HepG2 (cell line): Measurements from ENCODE around the gene GSDMA. TPM values are rescaled to one million over a fixed set of nuclear protein-coding genes. Genes with fewer than 3 reads are reported as not detected.

ENCODE experiments used
- BORCS8-MEF2B ChIP-seq: sonication (generic); formaldehyde crosslinking; IDR thresholded peaks from 2 replicates; pipeline ENCODE4 v1.8.0; 2022; ENCODE audit warnings: mild to moderate bottlenecking, missing genetic modification reagents
- DPF2 ChIP-seq: sonication (generic); formaldehyde crosslinking; IDR thresholded peaks from 2 replicates; pipeline ENCODE4 v1.4.0; 2020; ENCODE audit warnings: mild to moderate bottlenecking, low read depth, missing genetic modification reagents, borderline replicate concordance
- EP300 ChIP-seq, 3 experiments: sonication (generic) in 1 of 3; formaldehyde crosslinking in 1 of 3; IDR thresholded peaks; 2 replicates each; pipeline versions ENCODE4 v1.5.1 to v1.6.1; 2011 to 2020; ENCODE audit warnings: low read depth in 2 of 3, low read length in 2 of 3, borderline replicate concordance in 1 of 3, improper control_type of control experiment in 1 of 3, mild to moderate bottlenecking in 1 of 3, missing genetic modification reagents in 1 of 3, moderate library complexity in 1 of 3
- FLYWCH1 ChIP-seq: sonication (generic); formaldehyde crosslinking; IDR thresholded peaks from 2 replicates; pipeline ENCODE4 v1.8.1; 2023; ENCODE audit warnings: mild to moderate bottlenecking, missing genetic modification reagents
- FOSL2 ChIP-seq: sonication (generic); formaldehyde crosslinking; IDR thresholded peaks from 2 replicates; pipeline ENCODE4 v1.4.0; 2020; ENCODE audit warnings: missing genetic modification reagents
- KAT2B ChIP-seq: fragments of 150-350 bp; IDR thresholded peaks from 2 replicates; pipeline ENCODE4 v1.6.1; 2014; ENCODE audit warnings: low read depth, low read length, borderline replicate concordance
- KLF13 ChIP-seq: sonication (generic); formaldehyde crosslinking; IDR thresholded peaks from 2 replicates; pipeline ENCODE4 v1.4.0; 2020; ENCODE audit warnings: mild to moderate bottlenecking, missing genetic modification reagents
- KMT2A ChIP-seq: sonication (generic); formaldehyde crosslinking; IDR thresholded peaks from 2 replicates; pipeline ENCODE4 v1.4.0; 2020; ENCODE audit warnings: missing genetic modification reagents
- MXD4 ChIP-seq: IDR thresholded peaks from 2 replicates; pipeline ENCODE4 v1.6.1; 2016; ENCODE audit warnings: mild to moderate bottlenecking, missing biosample characterization, missing genetic modification reagents
- NCOA2 ChIP-seq: sonication (generic); formaldehyde crosslinking; IDR thresholded peaks from 2 replicates; pipeline ENCODE4 v1.8.0; 2022; ENCODE audit warnings: inconsistent platforms
- NFE2L2 ChIP-seq: fragments of 150-350 bp; IDR thresholded peaks from 2 replicates; pipeline ENCODE4 v1.6.1; 2014; ENCODE audit warnings: low read length
- RBM22 ChIP-seq: fragments of 200-400 bp; formaldehyde crosslinking; optimal IDR thresholded peaks from 2 replicates; pipeline ENCODE3; 2017; ENCODE audit warnings: mild to moderate bottlenecking, low read length, moderate library complexity
- SMAD1 ChIP-seq: sonication (generic); formaldehyde crosslinking; IDR thresholded peaks from 2 replicates; pipeline ENCODE4 v1.4.0; 2020; ENCODE audit warnings: missing genetic modification reagents, low read depth, mild to moderate bottlenecking, borderline replicate concordance
- ZNF160 ChIP-seq: sonication (generic); formaldehyde crosslinking; IDR thresholded peaks from 2 replicates; pipeline ENCODE4 v1.8.0; 2022; ENCODE audit warnings: mild to moderate bottlenecking, inconsistent platforms, missing genetic modification reagents
- ZNF343 ChIP-seq: sonication (generic); formaldehyde crosslinking; IDR thresholded peaks from 2 replicates; pipeline ENCODE4 v1.4.0; 2020; ENCODE audit warnings: mild to moderate bottlenecking, missing genetic modification reagents
- ZNF354B ChIP-seq: sonication (generic); formaldehyde crosslinking; IDR thresholded peaks from 2 replicates; pipeline ENCODE4 v1.8.0; 2022; ENCODE audit warnings: mild to moderate bottlenecking, missing genetic modification reagents
- ZNF768 ChIP-seq: sonication (generic); formaldehyde crosslinking; IDR thresholded peaks from 2 replicates; pipeline ENCODE4 v1.4.0; 2020; ENCODE audit warnings: missing genetic modification reagents
- ZSCAN29 ChIP-seq: sonication (generic); formaldehyde crosslinking; conservative IDR thresholded peaks from 2 replicates; pipeline ENCODE4 v1.4.0; 2020; ENCODE audit warnings: mild to moderate bottlenecking, missing genetic modification reagents
- polyA plus RNA-seq, 8 experiments: library from polyadenylated mRNA; depleted of rRNA in 3 of 8; stranded (reverse) in 7 of 8; unstranded in 1 of 8; fragments of >200 nt; fragmentation: Illumina TruSeq in 4 of 8; extraction: Trizol in 4 of 8; gene quantifications; 2 replicates each; pipeline versions ENCODE4 v1.2.1 to v1.2.3, GENCODE V29; 2011 to 2016; ENCODE audit warnings: low read depth in 4 of 8, missing spikeins in 1 of 8, mixed read lengths in 1 of 8; ENCODE audit not compliant: insufficient read depth in 1 of 8
- total RNA-seq, 5 experiments: library from RNA; depleted of rRNA; stranded (reverse); fragments of >200 nt; fragmentation: Illumina TruSeq; extraction: Trizol; gene quantifications; 2 replicates each; pipeline ENCODE4 v1.2.3, GENCODE V29; 2016; ENCODE audit warnings: low read depth in 1 of 5
- TF ChIP-seq, protein P1 (sequence below): sonication (generic); formaldehyde crosslinking; conservative IDR thresholded peaks from 2 replicates; pipeline ENCODE4 v1.8.0; 2022; ENCODE audit warnings: mild to moderate bottlenecking, moderate library complexity, missing genetic modification reagents
- TF ChIP-seq, protein P2 (sequence below): sonication (generic); formaldehyde crosslinking; IDR thresholded peaks from 2 replicates; pipeline ENCODE4 v1.9.0; 2021; ENCODE audit warnings: missing genetic modification reagents, mild to moderate bottlenecking, borderline replicate concordance
- TF ChIP-seq, protein P3 (sequence below): sonication (generic); formaldehyde crosslinking; IDR thresholded peaks from 2 replicates; pipeline ENCODE4 v1.5.1; 2020; ENCODE audit warnings: mild to moderate bottlenecking, missing genetic modification reagents

The GSDMA gene
- total and polyA plus RNA-seq, 2 of the 13 experiments (the other 11 are each of a cell fraction or from before 2014, with no cell fraction given) = not detected

DNA sequence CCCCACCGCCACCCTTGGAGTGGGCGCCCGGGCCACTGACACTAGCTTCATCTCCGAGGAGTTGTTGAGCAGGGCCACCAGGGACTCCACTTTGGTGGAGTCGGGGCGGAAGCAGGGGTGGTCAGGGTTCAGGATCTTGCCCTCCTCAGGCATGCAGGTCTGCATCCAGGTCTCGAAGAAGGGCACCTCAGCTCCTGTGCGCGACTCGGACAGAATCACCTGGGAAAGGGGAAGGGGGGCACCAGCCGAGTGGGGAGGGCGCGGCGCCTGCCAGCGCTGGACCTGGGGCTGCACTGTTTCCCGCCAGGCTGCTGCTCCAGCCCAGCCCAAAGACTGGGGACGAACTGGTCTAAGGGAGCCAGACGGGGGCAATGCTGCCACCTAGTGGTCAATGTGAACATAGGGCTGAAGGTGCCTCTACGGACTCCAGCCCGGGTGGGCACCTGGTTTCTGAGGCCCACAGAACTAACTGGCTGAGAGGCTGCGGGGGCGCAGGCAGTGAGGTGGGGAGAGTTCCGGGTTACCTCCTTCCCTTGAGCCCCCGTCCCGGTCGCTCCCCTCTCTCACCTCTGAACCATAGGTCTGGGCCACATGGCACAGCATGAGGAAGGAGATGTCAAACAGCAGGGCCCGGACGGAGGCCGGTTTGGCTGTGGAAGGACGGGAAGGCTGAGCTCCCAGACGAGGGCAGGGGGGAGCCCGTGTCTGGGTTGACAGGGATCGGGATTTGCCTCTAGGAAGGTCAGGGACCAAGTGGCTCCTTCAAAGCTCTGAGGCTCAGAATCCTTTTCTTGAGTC, 64.2 kb downstream of the GSDMA start (continued):
- TF ChIP-seq KLF13 (no peak), DPF2 (CRISPR knock-in tag) (no peak), NFE2L2 (no peak), ZSCAN29 (CRISPR knock-in tag) (no peak), ZNF768 (CRISPR knock-in tag) (no peak), FOSL2 (CRISPR knock-in tag) (no peak), KMT2A (CRISPR knock-in tag) (no peak), MXD4 (CRISPR knock-in tag) (no peak), RBM22 (no peak), NCOA2 (no peak), ZNF160 (CRISPR knock-in tag) (no peak), FLYWCH1 (CRISPR knock-in tag) (no peak), BORCS8-MEF2B (CRISPR knock-in tag) (peak; percentile 50; the same call in 1 of the 2 replicates), ZNF343 (CRISPR knock-in tag) (no peak), EP300 (IDR thresholded peaks at IDR 0.05; ENCODE audit: low read depth in 2 of 2, low read length in 2 of 2) (no peak), EP300 (CRISPR knock-in tag; IDR thresholded peaks at IDR 0.05; ENCODE audit: borderline replicate concordance) (no peak), SMAD1 (CRISPR knock-in tag) (no peak), ZNF354B (CRISPR knock-in tag) (no peak), KAT2B (no peak)
- TF ChIP-seq, protein P1, sequence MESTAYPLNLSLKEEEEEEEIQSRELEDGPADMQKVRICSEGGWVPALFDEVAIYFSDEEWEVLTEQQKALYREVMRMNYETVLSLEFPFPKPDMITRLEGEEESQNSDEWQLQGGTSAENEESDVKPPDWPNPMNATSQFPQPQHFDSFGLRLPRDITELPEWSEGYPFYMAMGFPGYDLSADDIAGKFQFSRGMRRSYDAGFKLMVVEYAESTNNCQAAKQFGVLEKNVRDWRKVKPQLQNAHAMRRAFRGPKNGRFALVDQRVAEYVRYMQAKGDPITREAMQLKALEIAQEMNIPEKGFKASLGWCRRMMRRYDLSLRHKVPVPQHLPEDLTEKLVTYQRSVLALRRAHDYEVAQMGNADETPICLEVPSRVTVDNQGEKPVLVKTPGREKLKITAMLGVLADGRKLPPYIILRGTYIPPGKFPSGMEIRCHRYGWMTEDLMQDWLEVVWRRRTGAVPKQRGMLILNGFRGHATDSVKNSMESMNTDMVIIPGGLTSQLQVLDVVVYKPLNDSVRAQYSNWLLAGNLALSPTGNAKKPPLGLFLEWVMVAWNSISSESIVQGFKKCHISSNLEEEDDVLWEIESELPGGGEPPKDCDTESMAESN = no peak
- TF ChIP-seq, protein P2, sequence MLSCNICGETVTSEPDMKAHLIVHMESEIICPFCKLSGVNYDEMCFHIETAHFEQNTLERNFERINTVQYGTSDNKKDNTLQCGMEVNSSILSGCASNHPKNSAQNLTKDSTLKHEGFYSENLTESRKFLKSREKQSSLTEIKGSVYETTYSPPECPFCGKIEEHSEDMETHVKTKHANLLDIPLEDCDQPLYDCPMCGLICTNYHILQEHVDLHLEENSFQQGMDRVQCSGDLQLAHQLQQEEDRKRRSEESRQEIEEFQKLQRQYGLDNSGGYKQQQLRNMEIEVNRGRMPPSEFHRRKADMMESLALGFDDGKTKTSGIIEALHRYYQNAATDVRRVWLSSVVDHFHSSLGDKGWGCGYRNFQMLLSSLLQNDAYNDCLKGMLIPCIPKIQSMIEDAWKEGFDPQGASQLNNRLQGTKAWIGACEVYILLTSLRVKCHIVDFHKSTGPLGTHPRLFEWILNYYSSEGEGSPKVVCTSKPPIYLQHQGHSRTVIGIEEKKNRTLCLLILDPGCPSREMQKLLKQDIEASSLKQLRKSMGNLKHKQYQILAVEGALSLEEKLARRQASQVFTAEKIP (CRISPR knock-in tag) = no peak
- TF ChIP-seq, protein P3, sequence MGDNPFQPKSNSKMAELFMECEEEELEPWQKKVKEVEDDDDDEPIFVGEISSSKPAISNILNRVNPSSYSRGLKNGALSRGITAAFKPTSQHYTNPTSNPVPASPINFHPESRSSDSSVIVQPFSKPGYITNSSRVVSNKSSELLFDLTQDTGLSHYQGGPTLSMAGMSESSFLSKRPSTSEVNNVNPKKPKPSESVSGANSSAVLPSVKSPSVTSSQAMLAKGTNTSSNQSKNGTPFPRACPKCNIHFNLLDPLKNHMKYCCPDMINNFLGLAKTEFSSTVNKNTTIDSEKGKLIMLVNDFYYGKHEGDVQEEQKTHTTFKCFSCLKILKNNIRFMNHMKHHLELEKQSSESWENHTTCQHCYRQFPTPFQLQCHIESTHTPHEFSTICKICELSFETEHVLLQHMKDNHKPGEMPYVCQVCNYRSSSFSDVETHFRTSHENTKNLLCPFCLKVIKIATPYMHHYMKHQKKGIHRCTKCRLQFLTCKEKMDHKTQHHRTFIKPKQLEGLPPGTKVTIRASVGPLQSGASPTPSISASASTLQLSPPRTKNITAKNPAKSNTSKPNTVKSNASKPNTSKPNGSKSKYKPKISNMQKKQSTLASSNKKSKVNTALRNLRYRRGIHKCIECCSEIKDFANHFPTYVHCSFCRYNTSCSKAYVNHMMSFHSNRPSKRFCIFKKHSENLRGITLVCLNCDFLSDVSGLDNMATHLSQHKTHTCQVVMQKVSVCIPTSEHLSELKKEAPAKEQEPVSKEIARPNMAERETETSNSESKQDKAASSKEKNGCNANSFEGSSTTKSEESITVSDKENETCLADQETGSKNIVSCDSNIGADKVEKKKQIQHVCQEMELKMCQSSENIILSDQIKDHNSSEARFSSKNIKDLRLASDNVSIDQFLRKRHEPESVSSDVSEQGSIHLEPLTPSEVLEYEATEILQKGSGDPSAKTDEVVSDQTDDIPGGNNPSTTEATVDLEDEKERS (CRISPR knock-in tag) = no peak
